UCSD-AML1 (cell line): ENCODE data around the gene L3MBTL1.
A peak's percentile ranks its signal among the peaks of the same experiment; 100 is the strongest.

Source experiments
- DNase-seq: peaks from one replicate; lab custom pipeline; 2025; ENCODE audit not compliant: unreplicated experiment; lab: John Stamatoyannopoulos, UW

The L3MBTL1 gene

DNA sequence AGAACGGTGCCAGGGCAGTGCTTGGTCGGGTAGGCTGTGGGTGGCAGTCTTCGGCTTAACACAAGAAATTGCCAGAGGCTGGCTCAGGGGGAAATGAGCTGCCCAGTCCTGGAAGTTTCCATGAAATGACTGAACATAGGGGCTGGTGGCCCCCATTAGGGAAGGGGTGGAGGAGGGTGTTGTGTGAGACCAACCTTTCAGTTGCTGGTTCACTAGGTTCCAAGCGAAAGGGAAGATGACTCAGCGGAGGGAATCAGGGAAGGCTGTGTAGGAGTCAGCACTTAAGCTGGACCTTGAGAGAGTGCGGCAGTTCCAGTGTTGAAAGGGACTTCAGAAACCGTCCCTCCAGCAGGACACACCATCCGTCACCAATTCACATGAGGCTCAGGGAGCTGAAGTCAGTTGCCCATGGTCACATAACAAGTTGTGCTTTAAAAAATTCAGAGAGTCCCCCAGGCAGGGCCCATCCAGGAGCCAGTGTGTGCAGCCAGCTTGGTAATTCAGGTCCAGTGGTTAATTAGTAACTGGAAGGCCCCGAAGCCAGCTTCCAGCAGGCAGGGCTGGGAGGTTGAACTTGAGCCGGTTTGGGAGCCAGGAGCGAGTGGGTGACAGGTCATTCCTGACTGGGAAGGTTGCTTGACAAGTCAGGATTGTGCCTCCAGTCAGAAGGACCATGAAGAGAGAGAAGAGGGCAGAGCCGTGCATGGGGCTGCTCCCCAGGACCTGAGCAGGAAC is 51.1 kb downstream of the L3MBTL1 start, which contains the start of gene SGK2:
TSS of gene SGK2 (plus strand) at position 616 of the 735 bp plus-strand sequence. CDS start 7,469 bp downstream, outside the sequence.
- DNase-seq: no peak

DNA sequence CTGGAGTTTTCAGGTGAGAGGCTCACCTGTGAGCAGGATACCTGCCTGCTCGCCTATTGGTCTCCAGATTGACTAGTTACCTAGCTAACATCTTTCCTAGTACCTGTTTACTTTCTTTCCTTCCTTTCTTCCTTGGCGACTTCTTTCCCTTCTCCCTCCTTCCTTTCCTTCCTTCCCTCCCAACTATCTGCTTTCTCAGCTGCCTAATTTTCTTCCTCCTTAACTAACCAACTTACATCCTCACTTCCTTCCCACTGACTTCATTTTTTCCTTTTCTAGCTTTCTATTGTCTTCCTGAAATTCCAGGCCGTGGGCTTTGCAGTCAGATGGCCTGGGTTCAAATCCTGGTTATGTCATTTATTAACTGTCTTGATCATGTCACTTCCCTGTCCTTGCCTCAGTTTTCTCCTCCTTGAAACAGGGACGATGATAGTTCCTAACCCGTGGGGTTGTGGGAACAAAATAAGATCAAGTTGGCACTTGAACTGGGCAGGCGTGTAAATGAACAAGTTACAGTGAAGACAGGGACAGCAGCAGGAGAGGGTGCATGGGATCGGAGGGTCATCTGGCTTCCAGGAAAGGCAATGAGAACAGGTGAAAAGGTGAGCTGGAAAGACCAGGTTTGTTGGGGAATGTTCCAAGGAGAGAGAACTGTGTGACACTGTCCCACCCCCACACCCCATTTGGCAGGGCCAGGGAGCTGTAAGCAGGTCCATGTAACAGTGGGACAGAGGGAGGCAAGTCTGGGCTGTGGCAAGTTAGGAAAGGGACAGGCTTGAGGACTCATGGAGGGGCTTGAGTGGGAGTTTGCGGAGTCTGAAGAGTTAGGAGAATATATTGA is 51.9 kb downstream of the L3MBTL1 start:
- no peak for DNase-seq

DNA sequence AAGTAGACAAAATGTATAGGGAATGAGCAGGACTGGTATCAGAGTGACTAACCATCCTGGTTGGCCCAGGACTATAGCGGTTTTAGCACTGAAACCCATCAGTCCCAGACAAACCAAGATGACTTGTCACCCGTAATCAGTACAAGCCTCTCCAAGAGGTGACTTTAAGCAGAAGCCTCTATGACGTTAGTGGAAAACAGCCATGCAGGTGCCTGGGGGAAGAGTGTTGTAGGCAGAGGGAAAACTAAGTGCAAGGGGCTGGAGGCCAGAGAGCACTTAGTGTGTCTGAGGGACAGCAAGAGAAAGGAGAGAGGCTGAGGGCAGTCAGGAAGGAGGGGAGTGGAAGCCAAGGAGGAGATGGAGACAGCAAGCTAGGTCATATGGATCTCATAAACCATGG is 53.5 kb downstream of the L3MBTL1 start:
- no peak for DNase-seq

DNA sequence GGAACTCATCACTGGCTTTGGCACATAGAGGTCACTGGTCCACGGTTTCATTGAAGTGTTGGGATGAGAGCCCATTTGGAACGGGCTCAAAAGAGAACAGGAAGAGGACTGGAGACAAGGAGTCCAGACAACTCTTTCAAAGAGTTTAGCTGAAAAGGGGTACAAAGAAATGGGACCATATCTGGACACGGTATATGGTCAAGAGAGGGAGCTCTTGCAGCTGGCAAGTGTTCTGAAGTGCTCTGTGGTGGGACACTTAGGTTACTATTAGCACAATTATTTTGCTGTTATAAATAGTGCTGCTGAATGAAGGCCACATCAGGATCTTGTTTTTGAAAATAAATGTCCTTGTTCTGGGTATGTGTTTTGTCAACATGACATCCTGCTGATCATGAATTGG is 55.9 kb downstream of the L3MBTL1 start:
- DNase-seq: no peak

DNA sequence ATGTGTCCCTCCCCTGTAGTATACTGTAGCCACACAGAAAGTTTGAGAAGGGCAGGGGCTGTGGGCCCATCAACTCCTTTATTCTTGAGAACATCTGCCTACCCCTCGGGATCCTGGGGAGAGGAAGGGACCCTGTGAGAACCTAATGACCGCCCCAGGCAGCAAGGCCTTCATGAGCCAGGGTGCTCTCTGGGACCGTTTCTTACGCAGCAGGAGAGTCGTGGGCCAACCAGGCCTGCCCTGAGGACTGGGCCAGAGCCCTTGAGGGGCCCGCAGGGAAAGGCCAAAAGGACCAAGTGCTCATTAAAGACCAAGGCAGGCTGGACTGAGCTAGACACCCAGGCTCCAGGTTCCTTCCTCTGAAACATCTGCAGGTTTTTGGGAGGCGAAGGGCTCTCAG is 56.5 kb downstream of the L3MBTL1 start:
- DNase-seq: no peak

DNA sequence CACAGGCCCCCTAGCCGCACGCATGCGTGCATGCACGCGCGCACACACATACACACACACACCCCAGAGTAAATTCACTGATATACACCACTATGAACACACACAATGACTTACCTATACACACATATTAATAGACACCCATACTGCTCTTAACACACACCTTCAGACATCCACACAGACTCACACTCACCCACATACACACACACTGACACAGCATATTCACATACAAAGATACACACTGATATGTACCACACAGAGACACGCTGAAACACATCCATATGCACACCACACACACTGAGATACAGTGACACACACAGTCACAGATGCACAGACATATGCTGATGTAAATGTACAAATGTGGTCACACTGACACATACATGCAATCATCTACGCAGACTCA is 57.0 kb downstream of the L3MBTL1 start:
- no peak for DNase-seq

DNA sequence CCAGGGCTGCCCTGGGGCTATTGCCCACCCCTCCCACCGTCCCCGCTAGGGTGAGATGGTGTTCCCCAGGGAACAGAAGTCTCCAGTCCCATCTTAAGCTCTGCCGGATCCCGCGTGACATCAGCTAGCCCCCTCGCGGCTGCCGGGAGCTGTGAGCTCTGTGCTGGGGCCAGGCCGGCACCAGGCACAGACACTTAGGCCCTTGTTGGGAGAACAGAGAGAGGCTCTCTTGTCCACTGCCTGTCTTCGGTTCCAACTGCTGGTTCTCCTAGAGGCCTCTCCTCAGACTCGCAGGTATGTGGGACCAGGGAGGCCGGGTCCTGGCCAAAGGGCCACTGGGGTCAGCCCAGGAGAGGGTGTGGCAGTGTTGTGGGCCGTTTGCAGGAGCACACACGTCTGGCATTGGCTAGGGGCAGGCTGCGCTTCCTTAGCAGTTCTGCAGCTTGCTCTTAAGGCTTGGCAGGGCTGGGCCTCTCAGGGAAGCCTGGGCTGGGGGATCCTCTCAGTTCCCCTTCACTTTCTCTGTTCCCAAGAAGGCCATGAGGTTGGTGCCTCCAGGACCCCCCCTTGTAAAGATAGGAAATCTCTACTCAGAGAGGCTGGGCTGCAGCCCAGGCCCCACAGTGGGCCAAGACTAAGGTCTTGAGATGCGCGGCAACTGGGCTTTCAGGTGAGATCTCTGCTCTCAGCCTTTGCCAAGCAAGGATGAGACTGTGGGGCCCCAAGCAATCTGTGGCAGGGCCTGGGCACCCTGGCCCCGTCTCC is 57.7 kb downstream of the L3MBTL1 start:
- DNase-seq: no peak

DNA sequence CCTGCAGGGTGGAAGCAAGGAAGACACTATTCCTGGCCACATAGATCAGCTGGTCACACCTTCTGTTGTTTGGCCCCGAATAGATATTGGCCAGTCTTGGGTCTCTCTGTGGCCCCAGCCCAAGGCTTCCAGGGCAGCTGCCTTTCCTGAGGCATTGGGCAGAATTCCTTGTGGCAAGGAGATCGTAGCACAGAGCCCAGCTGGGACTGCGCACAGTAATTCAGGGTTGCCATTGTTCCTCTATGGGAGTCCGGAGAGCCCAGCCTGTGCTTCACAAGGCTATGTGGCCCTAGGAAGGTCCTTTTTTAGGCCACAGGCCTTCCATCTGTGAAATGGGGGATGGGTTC is 58.2 kb downstream of the L3MBTL1 start:
- no peak for DNase-seq

DNA sequence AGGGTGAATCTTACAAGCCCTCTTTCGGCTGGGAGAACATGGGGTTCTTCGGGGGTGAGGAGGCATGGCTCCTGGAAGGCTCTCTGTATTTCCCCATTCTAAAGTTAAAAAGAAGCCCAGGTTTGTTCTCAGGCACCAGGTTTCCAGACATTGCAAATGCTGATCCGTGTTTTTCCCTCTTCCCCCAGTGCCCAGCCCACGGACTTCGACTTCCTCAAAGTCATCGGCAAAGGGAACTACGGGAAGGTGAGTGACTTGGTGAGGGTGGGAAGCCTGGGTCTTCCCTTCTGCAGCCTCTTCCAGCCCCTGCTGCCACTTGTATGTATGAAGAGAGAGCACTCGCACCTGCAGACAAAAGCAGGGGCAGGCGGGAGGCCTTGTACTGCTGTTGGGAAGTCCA is 60.0 kb downstream of the L3MBTL1 start:
- no peak for DNase-seq

DNA sequence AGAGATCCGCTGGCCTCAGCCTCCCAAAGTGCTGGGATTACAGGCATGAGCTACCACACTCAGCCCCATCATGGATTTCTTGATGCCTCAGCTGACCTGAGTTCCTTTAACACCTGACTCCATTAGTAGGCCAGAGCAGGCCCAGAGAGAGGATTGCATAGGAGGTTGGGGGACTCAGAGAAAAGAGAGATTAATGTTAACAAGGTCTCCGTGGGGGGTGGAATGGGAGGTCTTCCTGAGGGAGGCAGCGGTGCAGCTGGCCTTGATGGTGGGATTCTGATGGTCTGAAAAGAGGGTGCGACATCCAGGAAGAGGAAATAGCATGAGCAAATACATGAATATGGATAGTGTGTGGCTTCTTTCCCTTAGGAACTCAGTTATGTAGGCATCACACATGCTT is 61.2 kb downstream of the L3MBTL1 start:
- no peak for DNase-seq

DNA sequence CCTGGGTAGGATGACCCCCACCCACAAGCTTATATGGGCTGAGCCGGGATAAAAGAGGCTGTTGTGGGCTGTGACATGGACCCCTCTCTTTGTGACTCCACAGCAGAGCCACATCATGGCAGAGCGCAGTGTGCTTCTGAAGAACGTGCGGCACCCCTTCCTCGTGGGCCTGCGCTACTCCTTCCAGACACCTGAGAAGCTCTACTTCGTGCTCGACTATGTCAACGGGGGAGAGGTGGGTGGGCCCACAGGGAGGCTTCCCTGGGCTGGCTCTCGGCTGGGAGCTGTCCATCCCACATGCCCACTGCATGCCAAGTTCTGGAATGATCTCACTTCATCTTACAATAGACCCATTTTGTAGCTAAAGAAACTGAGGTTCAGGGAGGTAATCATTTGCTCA is 61.8 kb downstream of the L3MBTL1 start:
- DNase-seq: no peak

DNA sequence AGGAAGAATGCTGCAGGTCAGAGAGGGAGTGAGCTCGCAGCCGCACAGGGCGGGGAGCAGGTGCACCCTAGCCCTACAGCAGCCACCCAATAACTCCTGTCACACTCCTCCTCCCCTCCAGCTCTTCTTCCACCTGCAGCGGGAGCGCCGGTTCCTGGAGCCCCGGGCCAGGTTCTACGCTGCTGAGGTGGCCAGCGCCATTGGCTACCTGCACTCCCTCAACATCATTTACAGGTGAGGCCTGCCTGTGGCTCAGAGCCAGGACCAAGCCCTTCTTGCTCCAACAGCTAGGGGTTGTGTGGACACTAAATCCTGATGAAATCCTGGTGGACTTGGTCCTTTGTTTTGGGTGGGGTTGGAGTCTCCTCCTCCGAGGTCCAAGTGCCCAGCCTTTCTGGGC is 63.0 kb downstream of the L3MBTL1 start:
- no peak for DNase-seq

DNA sequence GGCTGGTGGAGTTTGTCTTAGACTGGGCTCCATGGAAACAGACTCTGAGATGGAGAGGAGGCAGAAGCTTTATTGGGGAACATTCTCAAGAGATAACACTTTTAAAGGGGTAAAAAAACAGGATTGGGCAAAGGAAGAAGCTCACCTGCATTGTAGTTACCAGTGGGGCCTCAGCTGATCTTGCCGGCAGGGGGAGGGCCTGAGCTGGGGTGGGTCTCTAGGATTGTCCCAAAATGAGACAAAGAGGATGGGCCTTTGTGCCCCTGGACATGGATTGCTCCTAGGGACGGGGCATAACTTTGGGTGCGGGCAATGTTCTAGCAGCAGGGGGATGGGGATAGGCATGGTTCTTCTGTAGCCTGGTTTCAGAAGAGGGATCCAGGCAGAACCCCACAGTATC is 63.8 kb downstream of the L3MBTL1 start:
- DNase-seq: no peak

DNA sequence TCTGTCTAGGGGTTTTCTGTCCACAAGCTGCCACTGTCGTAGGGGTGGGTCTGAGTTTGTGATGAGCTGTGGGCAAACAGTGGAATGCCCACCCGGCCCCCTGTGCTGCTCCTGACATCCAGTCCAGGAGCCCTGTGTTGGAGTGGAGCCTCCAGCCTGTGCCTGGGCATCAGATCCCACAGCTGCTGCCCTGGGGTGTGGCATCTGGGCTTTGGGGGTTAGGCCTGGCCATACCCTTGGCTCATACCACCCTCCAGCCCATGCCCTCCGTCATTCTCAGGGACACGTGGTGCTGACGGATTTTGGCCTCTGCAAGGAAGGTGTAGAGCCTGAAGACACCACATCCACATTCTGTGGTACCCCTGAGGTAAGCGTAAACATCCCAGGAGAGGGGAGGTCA is 64.3 kb downstream of the L3MBTL1 start:
- DNase-seq: no peak

DNA sequence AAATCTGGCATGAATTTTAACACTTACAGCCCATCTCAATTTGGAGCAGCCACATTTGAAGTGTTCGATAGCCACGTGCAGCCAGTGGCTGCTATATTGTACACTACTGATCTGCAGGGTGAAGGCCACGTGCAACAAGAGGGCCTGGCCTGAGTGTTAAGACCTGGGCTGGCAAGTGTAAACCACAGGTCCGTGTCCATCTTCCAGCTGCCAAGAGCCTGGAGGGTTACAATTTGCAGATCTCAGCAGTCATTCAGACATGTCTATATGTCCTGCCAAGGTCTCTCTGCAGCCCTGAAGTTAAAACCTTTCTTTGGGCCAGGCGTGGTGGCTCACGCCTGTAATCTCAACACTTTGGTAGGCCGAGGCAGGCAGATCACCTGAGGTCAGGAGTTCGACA is 65.4 kb downstream of the L3MBTL1 start:
- DNase-seq: no peak

DNA sequence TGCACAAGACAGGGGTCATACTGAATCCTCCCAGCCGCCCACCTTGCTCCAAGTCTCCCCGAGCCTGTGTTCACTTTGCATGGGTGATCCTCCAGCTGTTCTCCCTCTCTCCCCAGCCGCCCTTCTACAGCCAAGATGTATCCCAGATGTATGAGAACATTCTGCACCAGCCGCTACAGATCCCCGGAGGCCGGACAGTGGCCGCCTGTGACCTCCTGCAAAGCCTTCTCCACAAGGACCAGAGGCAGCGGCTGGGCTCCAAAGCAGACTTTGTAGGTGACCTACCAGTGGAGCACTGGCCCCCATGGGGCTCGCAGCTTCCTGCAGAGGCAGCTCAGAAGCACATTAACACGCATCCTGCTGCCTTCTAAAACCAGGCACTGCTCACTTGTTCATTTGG is 68.6 kb downstream of the L3MBTL1 start:
- no peak for DNase-seq

DNA sequence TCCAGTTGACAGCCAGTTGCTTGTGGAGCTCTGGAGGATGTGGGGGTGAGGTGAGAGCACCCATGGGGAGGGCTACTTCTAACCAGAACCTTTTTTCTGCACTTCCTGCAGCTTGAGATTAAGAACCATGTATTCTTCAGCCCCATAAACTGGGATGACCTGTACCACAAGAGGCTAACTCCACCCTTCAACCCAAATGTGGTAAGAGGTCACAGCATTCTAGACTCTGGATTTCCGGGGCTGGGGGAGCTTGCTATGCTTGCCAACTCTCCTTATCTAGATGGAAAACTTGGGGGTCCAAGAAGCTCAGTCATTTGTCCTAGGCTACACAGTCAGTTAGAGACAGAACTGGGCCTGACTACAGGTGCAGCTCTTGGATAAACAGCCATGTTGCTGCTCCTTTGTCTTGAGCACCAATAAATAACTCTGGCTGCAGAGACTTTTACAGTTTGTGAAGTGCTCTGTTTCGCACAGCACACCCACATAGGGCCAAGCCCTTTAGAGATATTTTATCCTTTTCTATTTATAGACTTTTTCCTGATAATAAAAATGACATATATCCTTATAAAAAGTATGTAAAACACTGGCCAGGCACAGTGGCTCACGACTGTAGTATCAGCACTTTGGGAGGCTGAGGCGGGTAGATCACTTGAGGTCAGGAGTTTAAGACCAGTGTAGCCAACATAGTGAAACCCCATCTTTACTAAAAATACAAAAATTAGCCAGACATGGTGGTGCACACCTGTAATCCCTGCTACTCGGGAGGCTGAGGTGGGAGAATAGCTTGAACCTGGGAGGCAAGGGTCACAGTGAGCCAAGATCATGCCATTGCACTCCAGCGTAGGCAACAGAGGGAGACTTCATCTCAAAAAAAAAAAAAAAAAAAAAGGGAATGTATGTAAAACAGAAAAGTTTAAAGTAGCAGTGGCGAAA is 72.6 kb downstream of the L3MBTL1 start:
- DNase-seq: no peak

DNA sequence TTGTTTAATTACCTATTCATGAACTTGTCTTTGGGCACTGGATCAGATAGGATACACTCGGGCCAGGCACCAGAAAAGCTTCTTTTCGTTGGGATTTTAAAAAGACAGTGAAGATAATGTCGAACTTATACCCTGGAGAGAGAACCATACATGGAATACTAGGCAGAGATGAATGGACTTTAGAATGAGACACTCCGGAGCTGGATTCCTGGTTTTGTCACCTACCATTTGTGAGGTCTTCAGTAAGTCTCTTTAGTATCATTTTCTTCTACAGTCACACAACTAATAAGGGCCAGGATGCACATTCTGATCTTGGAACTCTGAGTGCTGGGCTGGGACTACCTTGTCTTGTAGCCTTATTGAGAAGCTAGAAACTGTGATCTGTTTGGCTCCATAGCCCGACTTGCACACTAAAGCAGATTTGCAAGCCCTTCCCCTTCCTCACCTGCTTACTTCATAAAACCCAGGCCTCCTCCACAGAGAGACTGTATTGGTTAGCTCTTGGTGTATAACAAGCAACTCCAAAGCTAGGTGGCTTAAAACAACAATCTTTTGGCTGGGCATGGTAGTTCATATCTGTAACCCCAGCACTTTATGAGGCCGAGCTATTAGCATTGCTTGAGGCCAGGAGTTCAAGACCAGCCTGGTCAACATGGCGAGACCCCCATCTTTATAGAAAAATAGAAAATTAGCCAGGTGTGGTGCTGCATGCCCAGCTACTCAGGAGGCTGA is 75.8 kb downstream of the L3MBTL1 start:
- no peak for DNase-seq

DNA sequence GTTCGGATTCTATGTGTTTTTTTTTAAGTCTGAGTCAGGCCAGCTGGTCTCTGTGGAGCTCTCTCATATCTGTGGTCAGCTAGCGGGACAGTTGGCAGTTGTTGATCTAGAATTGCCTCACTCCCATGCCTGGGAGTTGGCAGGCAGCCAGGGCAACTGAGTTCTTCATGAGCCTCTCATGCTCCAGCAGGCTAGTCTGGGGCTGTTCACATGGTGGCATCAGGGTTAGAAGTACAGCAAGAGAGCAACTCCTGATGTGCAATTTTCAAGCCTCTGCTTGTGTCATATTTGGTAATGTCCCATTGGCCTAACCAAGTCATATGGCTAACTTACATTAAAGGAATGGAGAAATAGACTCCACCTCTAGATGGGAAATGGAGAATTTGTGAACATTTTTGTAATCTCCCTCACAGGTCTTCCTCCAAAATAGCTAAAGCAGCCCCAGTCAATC is 76.5 kb downstream of the L3MBTL1 start:
- peak; percentile 39 for DNase-seq
